Kidney epithelial cell (primary cell): ENCODE measurements around the gene FAM25C. TPM values are rescaled to one million over a fixed set of nuclear protein-coding genes. Genes with fewer than 3 reads are reported as not detected.
A peak's percentile ranks its signal among the peaks of the same experiment; 100 is the strongest.
"Not testable (repeated sequence)": the region's sequence is repeated elsewhere in the genome, so short reads cannot be mapped to it uniquely, and the experiment has no call there.

ENCODE experiments used
- DNase-seq: peaks from one replicate; pipeline ENCODE4 v3.0.0-alpha.2; 2010; ENCODE audit warnings: low read depth
- H3K27me3 ChIP-seq: 2 replicates; pipeline ENCODE4 v1.6.0; 2011; ENCODE audit warnings: low read length; ENCODE audit not compliant: control insufficient read depth, insufficient read depth
- H3K36me3 ChIP-seq: 2 replicates; pipeline ENCODE4 v1.5.1; 2011; ENCODE audit warnings: low read length; ENCODE audit not compliant: control insufficient read depth, insufficient read depth
- H3K4me3 ChIP-seq: 2 replicates; pipeline ENCODE4 v1.5.1; 2011; ENCODE audit warnings: low read depth, mild to moderate bottlenecking, control low read depth, low read length
- total RNA-seq: library from RNA; depleted of rRNA; stranded (reverse); fragments of >200 nt; gene quantifications from 2 replicates; pipeline ENCODE4 v1.2.3, GENCODE V29; 2015

Gene FAM25C
- 7.0 and 36.4 TPM in 2 replicates for total RNA-seq

- not testable (repeated sequence) for DNase-seq, H3K36me3 ChIP-seq, H3K27me3 ChIP-seq, H3K4me3 ChIP-seq
Measured at GRCh38 chr10:47999691-48000090, at the start of gene FAM25C. TSS of gene FAM25C (minus strand) at chr10:47999791. CDS start at chr10:47999765, 26 bp downstream.

GRCh38 chr10:48044557-48044956, 45.0 kb upstream of the FAM25C start:
- not testable (repeated sequence) for H3K27me3 ChIP-seq, H3K36me3 ChIP-seq, DNase-seq, H3K4me3 ChIP-seq

GRCh38 chr10:48031390-48031789, 31.8 kb upstream of the FAM25C start:
- not testable (repeated sequence) for DNase-seq, H3K36me3 ChIP-seq, H3K27me3 ChIP-seq, H3K4me3 ChIP-seq

GRCh38 chr10:48002306-48002705, 2.7 kb upstream of the FAM25C start:
- H3K4me3 ChIP-seq, H3K36me3 ChIP-seq: not testable (repeated sequence)

GRCh38 chr10:47994045-47994444, 5.5 kb downstream of the FAM25C start:
- H3K4me3 ChIP-seq, H3K27me3 ChIP-seq, H3K36me3 ChIP-seq: not testable (repeated sequence)
- DNase-seq: peak; percentile 9

More at GRCh38 chr10:48002306-48002705, 2.7 kb upstream of the FAM25C start:
- not testable (repeated sequence) for H3K27me3 ChIP-seq, DNase-seq

- not testable (repeated sequence) for H3K36me3 ChIP-seq, H3K4me3 ChIP-seq, DNase-seq, H3K27me3 ChIP-seq
Measured at GRCh38 chr10:47992560-47992959, 7.0 kb downstream of the FAM25C start.

GRCh38 chr10:47991706-47992105, 7.9 kb downstream of the FAM25C start:
- DNase-seq, H3K36me3 ChIP-seq, H3K27me3 ChIP-seq, H3K4me3 ChIP-seq: not testable (repeated sequence)

GRCh38 chr10:47990097-47990496, 9.5 kb downstream of the FAM25C start:
- not testable (repeated sequence) for H3K4me3 ChIP-seq, H3K27me3 ChIP-seq, DNase-seq, H3K36me3 ChIP-seq

GRCh38 chr10:47989542-47989950, 10.0 kb downstream of the FAM25C start:
- not testable (repeated sequence) for H3K27me3 ChIP-seq, H3K4me3 ChIP-seq, H3K36me3 ChIP-seq, DNase-seq

- not testable (repeated sequence) for H3K4me3 ChIP-seq, H3K36me3 ChIP-seq, H3K27me3 ChIP-seq
- DNase-seq: peak; percentile 94
Measured at GRCh38 chr10:47988718-47989541, 10.7 kb downstream of the FAM25C start.

- H3K36me3 ChIP-seq, DNase-seq, H3K27me3 ChIP-seq, H3K4me3 ChIP-seq: not testable (repeated sequence)
Measured at GRCh38 chr10:47987952-47988351, 11.6 kb downstream of the FAM25C start.

- H3K36me3 ChIP-seq, H3K27me3 ChIP-seq, DNase-seq, H3K4me3 ChIP-seq: not testable (repeated sequence)
Measured at GRCh38 chr10:47986413-47987230, 13.0 kb downstream of the FAM25C start.

GRCh38 chr10:47975409-47975808, 24.2 kb downstream of the FAM25C start:
- H3K27me3 ChIP-seq, H3K36me3 ChIP-seq, H3K4me3 ChIP-seq, DNase-seq: not testable (repeated sequence)

- not testable (repeated sequence) for H3K36me3 ChIP-seq, H3K27me3 ChIP-seq, DNase-seq, H3K4me3 ChIP-seq
Measured at GRCh38 chr10:47973131-47973530, 26.5 kb downstream of the FAM25C start.

GRCh38 chr10:47972077-47972476, 27.5 kb downstream of the FAM25C start:
- not testable (repeated sequence) for H3K36me3 ChIP-seq, DNase-seq, H3K4me3 ChIP-seq, H3K27me3 ChIP-seq
